GM23338 (cell line): ENCODE data around the gene FIP1L1. TPM values are rescaled to one million over a fixed set of nuclear protein-coding genes. Genes with fewer than 3 reads are reported as not detected.
A peak's percentile ranks its signal among the peaks of the same experiment; 100 is the strongest.

Experiments
- ATAC-seq: fragments of 200-7000 bp; cut with Tn5 transposase; 3 replicates; pipeline ENCODE4 v1.9.1; 2020
- DNase-seq: peaks from one replicate; pipeline ENCODE4 v3.0.0-alpha.2; 2015; ENCODE audit warnings: low spot score
- H2AFZ ChIP-seq: fragments of 200-600 bp; sonication (generic); 2 replicates; pipeline ENCODE4 v1.8.0; 2016; ENCODE audit warnings: antibody characterized with exemption, mild to moderate bottlenecking, moderate library complexity
- H3F3A ChIP-seq: fragments of 200-600 bp; sonication (generic); replicated peaks from 2 replicates; pipeline ENCODE4 v1.8.0; 2017; ENCODE audit warnings: antibody characterized with exemption, mixed run types, low read depth
- H3K27ac ChIP-seq: fragments of 200-600 bp; sonication (generic); 2 replicates; pipeline ENCODE4 v1.6.1; 2016; ENCODE audit warnings: low read depth
- H3K27me3 ChIP-seq: fragments of 200-600 bp; sonication (generic); 2 replicates; pipeline ENCODE4 v1.8.0; 2016; ENCODE audit warnings: mild to moderate bottlenecking, mixed run types, moderate library complexity; ENCODE audit not compliant: insufficient read depth
- H3K36me3 ChIP-seq: fragments of 200-600 bp; sonication (generic); 2 replicates; pipeline ENCODE4 v1.8.0; 2016; ENCODE audit warnings: mild to moderate bottlenecking; ENCODE audit not compliant: insufficient read depth
- H3K4me1 ChIP-seq: fragments of 200-600 bp; sonication (generic); 2 replicates; pipeline ENCODE4 v1.8.0; 2016; ENCODE audit warnings: mild to moderate bottlenecking, moderate library complexity; ENCODE audit not compliant: insufficient read depth
- H3K4me2 ChIP-seq: fragments of 200-600 bp; sonication (generic); 2 replicates; pipeline ENCODE4 v1.7.1; 2017; ENCODE audit warnings: mixed run types
- H3K4me3 ChIP-seq: fragments of 200-600 bp; sonication (generic); 2 replicates; pipeline ENCODE4 v1.6.1; 2016; ENCODE audit warnings: mixed run types
- H3K79me2 ChIP-seq: fragments of 200-600 bp; sonication (generic); replicated peaks from 2 replicates; pipeline ENCODE4 v1.8.0; 2017; ENCODE audit warnings: mild to moderate bottlenecking; ENCODE audit not compliant: insufficient read depth
- H3K9me2 ChIP-seq: fragments of 200-600 bp; sonication (generic); 2 replicates; pipeline ENCODE4 v1.8.0; 2017; ENCODE audit not compliant: insufficient read depth
- H4K20me1 ChIP-seq: fragments of 200-600 bp; sonication (generic); replicated peaks from 2 replicates; pipeline ENCODE4 v1.8.0; 2017; ENCODE audit warnings: mild to moderate bottlenecking; ENCODE audit not compliant: insufficient read depth
- H3K27ac Mint-ChIP-seq: 2 replicates; pipeline ENCODE4 v1.8.0; 2020; ENCODE audit warnings: inconsistent platforms, mild to moderate bottlenecking, moderate library complexity, mixed read lengths
- H3K27me3 Mint-ChIP-seq: 3 replicates; pipeline ENCODE4 v1.8.0; 2022; ENCODE audit warnings: low read depth, mild to moderate bottlenecking, moderate library complexity, mixed read lengths, inconsistent platforms; ENCODE audit not compliant: insufficient read depth, poor library complexity
- H3K36me3 Mint-ChIP-seq: 3 replicates; pipeline ENCODE4 v1.8.0; 2021; ENCODE audit warnings: low read depth, mild to moderate bottlenecking, inconsistent platforms, moderate library complexity, mixed read lengths
- H3K4me1 Mint-ChIP-seq: 3 replicates; pipeline ENCODE4 v1.8.0; 2020; ENCODE audit warnings: mild to moderate bottlenecking, inconsistent platforms, mixed read lengths
- H3K4me3 Mint-ChIP-seq: 3 replicates; pipeline ENCODE4 v1.8.0; 2021; ENCODE audit warnings: moderate library complexity, mild to moderate bottlenecking, inconsistent platforms, mixed read lengths
- H3K9me3 Mint-ChIP-seq: 3 replicates; pipeline ENCODE4 v1.8.0; 2020; ENCODE audit warnings: moderate library complexity, mild to moderate bottlenecking, inconsistent platforms, mixed read lengths
- CREB1 ChIP-seq: fragments of 250-450 bp; sonication (Bioruptor Pico); IDR thresholded peaks from 2 replicates; pipeline ENCODE4 v1.5.0; 2020; ENCODE audit warnings: low read depth, mild to moderate bottlenecking, moderate library complexity
- EZH2 ChIP-seq: fragments of 200-600 bp; sonication (generic); IDR thresholded peaks from one replicate; pipeline ENCODE4 v1.8.0; 2017; ENCODE audit warnings: antibody characterized with exemption, mild to moderate bottlenecking, low read depth; ENCODE audit not compliant: unreplicated experiment
- EZH2phosphoT487 ChIP-seq: fragments of 200-600 bp; sonication (generic); IDR thresholded peaks from one replicate; pipeline ENCODE4 v1.8.1; 2018; ENCODE audit warnings: antibody characterized with exemption; ENCODE audit not compliant: unreplicated experiment
- JUNB ChIP-seq: IDR thresholded peaks from one replicate; pipeline ENCODE4 v1.6.1; 2016; ENCODE audit warnings: antibody characterized with exemption; ENCODE audit not compliant: unreplicated experiment
- NANOG ChIP-seq: IDR thresholded peaks from 2 replicates; pipeline ENCODE4 v1.6.1; 2016; ENCODE audit warnings: antibody characterized with exemption, borderline replicate concordance
- POLR2AphosphoS5 ChIP-seq: IDR thresholded peaks from 2 replicates; pipeline ENCODE4 v1.6.1; 2016; ENCODE audit warnings: antibody characterized with exemption, low read depth
- STAT1 ChIP-seq: IDR thresholded peaks from one replicate; pipeline ENCODE4 v1.6.1; 2016; ENCODE audit warnings: antibody characterized with exemption; ENCODE audit not compliant: unreplicated experiment
- ZNF331 ChIP-seq: fragments of 250-450 bp; sonication (Bioruptor Pico); IDR thresholded peaks from 2 replicates; pipeline ENCODE4 v1.5.0; 2020; ENCODE audit warnings: low read depth, mild to moderate bottlenecking, moderate library complexity
- polyA plus RNA-seq: library from polyadenylated mRNA; unstranded; fragments of >200 nt; fragmentation: Nextera tagmentation; extraction: Ambion mirVana; gene quantifications from 2 replicates; pipeline ENCODE4 v1.2.1, GENCODE V29; 2016
- total RNA-seq: library from RNA; depleted of rRNA; stranded (reverse); fragments of >200 nt; shearing (Covaris generic); gene quantifications from 2 replicates; pipeline ENCODE4 v1.2.3, GENCODE V29; 2014
- TF ChIP-seq, protein P1 (sequence below), 2 experiments: fragments of 200-600 bp in 1 of 2; sonication (generic) in 1 of 2; conservative IDR thresholded peaks; 2 replicates each; pipeline versions ENCODE4 v1.5.1 to v1.6.1; 2016 to 2017; ENCODE audit warnings: antibody characterized with exemption in 2 of 2, low read depth in 2 of 2, mild to moderate bottlenecking in 2 of 2, moderate library complexity in 1 of 2

Gene FIP1L1
- total and polyA plus RNA-seq, 2 experiments from 2014 or later, result 43.3 to 54.0 TPM

DNA sequence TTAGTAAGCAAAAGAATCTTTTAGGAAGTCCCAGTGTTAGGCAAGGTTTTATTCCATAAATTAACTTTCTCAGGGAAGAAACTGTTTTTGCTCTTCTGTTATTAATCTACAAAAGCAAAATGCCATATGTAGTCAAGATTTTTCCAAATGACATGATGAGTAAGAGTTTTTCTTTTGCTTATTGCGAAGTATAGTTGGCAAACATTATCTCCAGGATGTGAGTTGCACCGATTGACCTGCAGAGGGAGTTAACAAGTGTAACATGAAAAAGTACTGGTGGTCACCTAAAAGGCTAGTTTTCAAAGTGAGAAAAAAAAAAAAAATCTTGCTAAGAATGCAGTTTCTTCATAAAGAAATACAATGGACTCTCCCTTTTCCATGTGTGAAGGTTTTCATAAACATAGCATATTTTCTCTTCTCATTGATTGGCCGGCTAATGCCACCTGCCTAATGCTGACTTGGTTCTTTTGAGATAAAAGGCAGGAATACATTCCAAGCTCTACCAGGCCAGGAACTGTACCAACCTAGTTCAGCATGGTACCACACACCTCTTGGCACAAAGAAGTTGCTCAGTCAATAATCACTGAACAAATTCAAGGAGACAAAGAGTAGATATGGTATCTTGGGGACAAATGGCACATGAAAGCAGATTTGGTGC is 113.7 kb downstream of the FIP1L1 start:
- DNase-seq (peak; percentile 79), ATAC-seq (peak; percentile 59)
- no peaks in the 10 kb centered on the region; the same call in 2 of the 3 replicates for H3K36me3 Mint-ChIP-seq
- H3K4me3 ChIP-seq, result no peak overlapping the region
- H3K4me1 Mint-ChIP-seq, result peaks cover 11% of the 10 kb centered on the region; the same call in 2 of the 3 replicates
- H4K20me1 ChIP-seq, result no peaks in the 10 kb centered on the region
- no peak overlapping the region for H3K4me2 ChIP-seq
- H3K9me2 ChIP-seq, result no peaks in the 10 kb centered on the region; the same call in 1 of the 2 replicates
- H3K79me2 ChIP-seq, result no peaks in the 10 kb centered on the region
- no peaks in the 10 kb centered on the region for H3K36me3 ChIP-seq
- H3K9me3 Mint-ChIP-seq, result no peaks in the 10 kb centered on the region; the same call in 2 of the 3 replicates
- no peaks in the 10 kb centered on the region for H3F3A ChIP-seq
- H3K27ac Mint-ChIP-seq, result no peak overlapping the region
- H2AFZ ChIP-seq, result no peak overlapping the region
- TF ChIP-seq, protein P1, sequence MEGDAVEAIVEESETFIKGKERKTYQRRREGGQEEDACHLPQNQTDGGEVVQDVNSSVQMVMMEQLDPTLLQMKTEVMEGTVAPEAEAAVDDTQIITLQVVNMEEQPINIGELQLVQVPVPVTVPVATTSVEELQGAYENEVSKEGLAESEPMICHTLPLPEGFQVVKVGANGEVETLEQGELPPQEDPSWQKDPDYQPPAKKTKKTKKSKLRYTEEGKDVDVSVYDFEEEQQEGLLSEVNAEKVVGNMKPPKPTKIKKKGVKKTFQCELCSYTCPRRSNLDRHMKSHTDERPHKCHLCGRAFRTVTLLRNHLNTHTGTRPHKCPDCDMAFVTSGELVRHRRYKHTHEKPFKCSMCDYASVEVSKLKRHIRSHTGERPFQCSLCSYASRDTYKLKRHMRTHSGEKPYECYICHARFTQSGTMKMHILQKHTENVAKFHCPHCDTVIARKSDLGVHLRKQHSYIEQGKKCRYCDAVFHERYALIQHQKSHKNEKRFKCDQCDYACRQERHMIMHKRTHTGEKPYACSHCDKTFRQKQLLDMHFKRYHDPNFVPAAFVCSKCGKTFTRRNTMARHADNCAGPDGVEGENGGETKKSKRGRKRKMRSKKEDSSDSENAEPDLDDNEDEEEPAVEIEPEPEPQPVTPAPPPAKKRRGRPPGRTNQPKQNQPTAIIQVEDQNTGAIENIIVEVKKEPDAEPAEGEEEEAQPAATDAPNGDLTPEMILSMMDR (conservative IDR thresholded peaks at IDR 0.05; ENCODE audit: low read depth in 2 of 2), result peak; percentile 65 to 83
- TF ChIP-seq CREB1, result no peak
- no peaks in the 10 kb centered on the region for H3K27me3 ChIP-seq
- H3K4me1 ChIP-seq, result no peaks in the 10 kb centered on the region
- no peak overlapping the region for H3K27ac ChIP-seq
- H3K4me3 Mint-ChIP-seq, result no peak overlapping the region
- H3K27me3 Mint-ChIP-seq, result peaks cover 5% of the 10 kb centered on the region

DNA sequence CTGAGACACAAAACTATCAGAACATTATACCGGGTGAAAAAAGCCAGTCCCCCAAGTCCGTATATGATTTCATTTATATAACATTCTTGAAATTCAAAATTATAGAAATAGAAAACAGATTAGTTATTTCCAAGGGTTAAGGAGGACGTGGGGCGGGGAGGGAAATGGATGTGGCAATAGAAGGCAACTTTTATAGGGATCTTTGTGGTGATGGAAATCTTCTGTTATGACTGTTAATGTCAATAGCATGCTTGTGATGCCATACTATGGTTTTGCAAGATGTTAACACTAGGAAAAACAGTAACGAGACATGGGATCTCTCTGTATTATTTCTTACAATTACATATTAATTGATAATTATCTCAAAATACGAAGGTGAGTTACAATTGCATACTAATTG is 117.4 kb downstream of the FIP1L1 start:
- peaks cover 25% of the 10 kb centered on the region for H3K4me1 Mint-ChIP-seq

More for the DNA sequence above, 117.4 kb downstream of the FIP1L1 start:
- no peaks in the 10 kb centered on the region for H3K36me3 ChIP-seq
- no peaks in the 10 kb centered on the region for H3F3A ChIP-seq
- no peak for TF ChIP-seq STAT1
- TF ChIP-seq, protein P1 (conservative IDR thresholded peaks at IDR 0.05; ENCODE audit: low read depth in 2 of 2), result no peak
- TF ChIP-seq CREB1, result no peak
- TF ChIP-seq ZNF331, result no peak
- TF ChIP-seq EZH2phosphoT487, result no peak
- TF ChIP-seq NANOG, result no peak
- no peak for TF ChIP-seq POLR2AphosphoS5
- no peak for TF ChIP-seq EZH2
- TF ChIP-seq JUNB, result no peak
- peaks cover 10% of the 10 kb centered on the region for H3K4me1 ChIP-seq
- H3K27me3 ChIP-seq, result no peaks in the 10 kb centered on the region
- H4K20me1 ChIP-seq, result no peaks in the 10 kb centered on the region
- Mint-ChIP-seq H3K27me3 (peaks cover 5% of the 10 kb centered on the region), H3K27ac (no peak overlapping the region), H3K36me3 (no peaks in the 10 kb centered on the region; the same call in 2 of the 3 replicates), H3K9me3 (no peaks in the 10 kb centered on the region; the same call in 2 of the 3 replicates), H3K4me3 (no peak overlapping the region)
- H3K4me3 ChIP-seq, result no peak overlapping the region
- no peak overlapping the region for H3K4me2 ChIP-seq
- no peak for DNase-seq
- no peak overlapping the region for H2AFZ ChIP-seq
- no peaks in the 10 kb centered on the region for H3K79me2 ChIP-seq
- H3K9me2 ChIP-seq, result no peaks in the 10 kb centered on the region; the same call in 1 of the 2 replicates
- ATAC-seq, result no peak
- no peak overlapping the region for H3K27ac ChIP-seq
